Tibial nerve (tissue), 4 donors: ENCODE measurements around the gene NSUN7. TPM values are rescaled to one million over a fixed set of nuclear protein-coding genes. Genes with fewer than 3 reads are reported as not detected.

ENCODE experiments used
- DNase-seq, 2 donors: peaks; one replicate each; pipeline ENCODE4 v3.0.0-alpha.2; 2019; ENCODE audit warnings: low spot score in 2 of 2
- H3K27ac ChIP-seq, 4 donors: fragments of 200-600 bp; sonication (generic) in 3 of 4; one replicate each; pipeline ENCODE4 v1.5.1; 2017 to 2019; ENCODE audit warnings: mild to moderate bottlenecking in 1 of 4
- H3K27me3 ChIP-seq, 2 donors: fragments of 200-600 bp; sonication (generic) in 1 of 2; one replicate each; pipeline versions ENCODE4 v1.5.1 to v1.6.0; 2017 to 2019
- H3K36me3 ChIP-seq, 3 donors: fragments of 200-600 bp; sonication (generic); one replicate each; pipeline ENCODE4 v1.5.1; 2018 to 2019
- H3K4me1 ChIP-seq, 4 donors: fragments of 200-600 bp; sonication (generic) in 3 of 4; one replicate each; pipeline ENCODE4 v1.5.1; 2017 to 2019
- H3K4me3 ChIP-seq, 4 donors: fragments of 200-600 bp; sonication (generic) in 3 of 4; one replicate each; pipeline ENCODE4 v1.5.1; 2017 to 2019; ENCODE audit warnings: mild to moderate bottlenecking in 1 of 4, moderate library complexity in 1 of 4
- H3K9me3 ChIP-seq, 4 donors: fragments of 200-600 bp; sonication (generic) in 3 of 4; one replicate each; pipeline ENCODE4 v1.5.1; 2017 to 2019
- CTCF ChIP-seq, 5 experiments: fragments of 200-600 bp in 3 of 5; fragments of 450-650 bp in 2 of 5; sonication (generic) in 3 of 5; IDR thresholded peaks; one replicate each; pipeline ENCODE4 v1.5.1; 2016 to 2019; ENCODE audit warnings: antibody characterized with exemption in 5 of 5, mild to moderate bottlenecking in 3 of 5, moderate library complexity in 2 of 5
- EP300 ChIP-seq, 2 donors: sonication (generic); formaldehyde crosslinking; IDR thresholded peaks; one replicate each; pipeline ENCODE4 v1.6.1; 2017; ENCODE audit warnings: antibody characterized with exemption in 2 of 2, mild to moderate bottlenecking in 1 of 2
- POLR2A ChIP-seq, 2 donors: fragments of 450-650 bp; IDR thresholded peaks; one replicate each; pipeline ENCODE4 v1.6.1; 2017; ENCODE audit warnings: antibody characterized with exemption in 2 of 2, mild to moderate bottlenecking in 2 of 2, moderate library complexity in 2 of 2
- WGBS, 2 donors: methylation state at CpG; one replicate each; pipeline ENCODE4 v1.1.5; 2018; 5-methylcytosine and 5-hydroxymethylcytosine counted together
- total RNA-seq, 4 donors: library from RNA; depleted of rRNA; stranded (reverse); fragments of >200 nt; gene quantifications; one replicate each; pipeline ENCODE4 v1.1.0, GENCODE V29; 2016

Gene NSUN7
- total RNA-seq, 4 donors from 2014 or later = 2.0 to 3.1 (median 2.1) TPM; not detected in 1

GRCh38 chr4:40785727-40786126 is 36.0 kb downstream of the NSUN7 start:
- Histone ChIP-seq H3K9me3 (no peaks in the 10 kb centered on the region), H3K36me3 (no peaks in the 10 kb centered on the region), H3K4me3 (no peak overlapping the region), H3K27me3 (no peaks in the 10 kb centered on the region), H3K27ac (no peak overlapping the region), H3K4me1 (no peaks in the 10 kb centered on the region)
- TF ChIP-seq CTCF (IDR thresholded peaks at IDR 0.05) (no peak), EP300 (IDR thresholded peaks at IDR 0.05) (no peak), POLR2A (IDR thresholded peaks at IDR 0.05) (no peak)
- WGBS, 2 donors = 95% methylated on average over 12 of the region's 12 CpGs
- no peak for DNase-seq

DNA sequence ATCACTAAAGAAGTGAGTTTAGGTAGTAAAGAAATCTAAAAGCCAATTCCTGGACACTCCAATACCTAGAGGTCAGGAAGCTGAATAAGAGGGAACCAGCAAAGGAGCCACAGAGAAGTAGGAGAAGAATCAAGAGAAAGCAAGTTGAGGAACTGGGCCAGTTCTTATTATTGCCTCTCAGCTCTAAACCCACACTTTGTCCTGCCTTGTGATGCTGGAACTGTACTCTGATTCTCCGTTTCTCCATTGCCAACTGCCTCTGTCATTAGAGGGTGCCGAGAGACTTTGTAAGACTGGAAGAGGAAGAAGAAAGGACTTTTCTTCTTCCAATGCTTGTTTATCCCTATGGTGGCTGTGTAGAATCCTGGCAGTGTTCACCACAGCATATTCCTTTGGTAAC is 38.6 kb downstream of the NSUN7 start:
- Histone ChIP-seq H3K9me3 (no peaks in the 10 kb centered on the region), H3K27ac (no peak overlapping the region), H3K36me3 (no peaks in the 10 kb centered on the region), H3K4me3 (no peak overlapping the region), H3K4me1 (no peaks in the 10 kb centered on the region), H3K27me3 (no peaks in the 10 kb centered on the region)
- no peak for DNase-seq
- TF ChIP-seq POLR2A (IDR thresholded peaks at IDR 0.05) (no peak), EP300 (IDR thresholded peaks at IDR 0.05) (no peak), CTCF (IDR thresholded peaks at IDR 0.05) (no peak)
- WGBS, 2 donors = 48 to 71% methylated on average over 2 of the region's 2 CpGs

GRCh38 chr4:40789031-40789430 is 39.3 kb downstream of the NSUN7 start:
- Histone ChIP-seq H3K4me1 (no peaks in the 10 kb centered on the region), H3K27me3 (no peaks in the 10 kb centered on the region), H3K27ac (no peak overlapping the region), H3K9me3 (no peaks in the 10 kb centered on the region), H3K36me3 (no peaks in the 10 kb centered on the region), H3K4me3 (no peak overlapping the region)
- WGBS, 2 donors = 81 to 84% methylated on average over 1 of the region's 1 CpG
- TF ChIP-seq CTCF (IDR thresholded peaks at IDR 0.05) (no peak), POLR2A (IDR thresholded peaks at IDR 0.05) (no peak), EP300 (IDR thresholded peaks at IDR 0.05) (no peak)
- no peak for DNase-seq

GRCh38 chr4:40789771-40790170 is 40.0 kb downstream of the NSUN7 start:
- Histone ChIP-seq H3K4me3 (no peak overlapping the region), H3K36me3 (no peaks in the 10 kb centered on the region), H3K9me3 (no peaks in the 10 kb centered on the region), H3K4me1 (no peaks in the 10 kb centered on the region), H3K27me3 (no peaks in the 10 kb centered on the region), H3K27ac (no peak overlapping the region)
- no peak for DNase-seq
- TF ChIP-seq EP300 (IDR thresholded peaks at IDR 0.05) = no peak
- TF ChIP-seq CTCF (IDR thresholded peaks at IDR 0.05) = no peak
- TF ChIP-seq POLR2A (IDR thresholded peaks at IDR 0.05) = no peak
- whole genome bisulfite sequencing, 2 donors = 91 to 95% methylated on average over 3 of the region's 3 CpGs

GRCh38 chr4:40800064-40800463 is 50.3 kb downstream of the NSUN7 start:
- no peak for DNase-seq
- Histone ChIP-seq H3K27ac (no peak overlapping the region), H3K36me3 (no peaks in the 10 kb centered on the region), H3K4me3 (no peak overlapping the region), H3K4me1 (no peaks in the 10 kb centered on the region), H3K9me3 (no peaks in the 10 kb centered on the region), H3K27me3 (no peaks in the 10 kb centered on the region)
- no peak for TF ChIP-seq EP300 (IDR thresholded peaks at IDR 0.05)
- TF ChIP-seq CTCF (IDR thresholded peaks at IDR 0.05) = no peak
- no peak for TF ChIP-seq POLR2A (IDR thresholded peaks at IDR 0.05)
- 80 to 84% methylated on average over 3 of the region's 3 CpGs for WGBS, 2 donors
